ENCODE data around the gene SPEM2. TPM values are rescaled to one million over a fixed set of nuclear protein-coding genes. Genes with fewer than 3 reads are reported as not detected.
A peak's percentile ranks its signal among the peaks of the same experiment; 100 is the strongest.

The SPEM2 gene
- polyA plus RNA-seq (2013): 0.03 TPM in 1 of 2 replicates, not detected in the other

- H3K4me1 ChIP-seq (ENCODE audit: control insufficient read depth in 1 of 2, insufficient read depth in 2 of 2, low read length in 2 of 2): no peaks in the 10 kb centered on the region
- H4K91ac ChIP-seq (ENCODE audit: low read depth, low read length): no peak within 1 kb of the TSS
- no peak within 1 kb of the TSS for H2AFZ ChIP-seq (ENCODE audit: insufficient read depth, low read length, poor library complexity)
- H3K9me3 ChIP-seq (ENCODE audit: insufficient read depth, low read depth, low read length): peaks cover 4% of the 10 kb centered on the region
- H3K14ac ChIP-seq (ENCODE audit: low read length): no peak within 1 kb of the TSS
- no peaks in the 10 kb centered on the region for H3K27me3 ChIP-seq (ENCODE audit: insufficient read depth, low read length)
- H2BK120ac ChIP-seq (ENCODE audit: insufficient read depth, low read length, poor library complexity): no peak within 1 kb of the TSS
- H3K4me2 ChIP-seq (ENCODE audit: low read length): no peak within 1 kb of the TSS
- H3K18ac ChIP-seq (ENCODE audit: low read length): no peak within 1 kb of the TSS
- no peak within 1 kb of the TSS for H3K9ac ChIP-seq (ENCODE audit: low read length)
- H3K79me2 ChIP-seq (ENCODE audit: control insufficient read depth, insufficient read depth, low read length, poor library complexity): no peaks in the 10 kb centered on the region
- H3K23ac ChIP-seq (ENCODE audit: low read length): no peak within 1 kb of the TSS
- H4K8ac ChIP-seq (ENCODE audit: low read depth, low read length): no peak within 1 kb of the TSS
- no peaks in the 10 kb centered on the region for H3K79me1 ChIP-seq (ENCODE audit: low read length)
- no CpG with 5 or more reads among the region's 7 CpGs for WGBS (ENCODE audit: extremely low coverage, insufficient coverage, insufficient read length)
- H2AK5ac ChIP-seq (ENCODE audit: low read length): no peak within 1 kb of the TSS
- H3K4ac ChIP-seq (ENCODE audit: low read depth, low read length): no peak within 1 kb of the TSS
- no peak within 1 kb of the TSS for H3K27ac ChIP-seq (ENCODE audit: low read depth, low read length)
- no peaks in the 10 kb centered on the region for H3K36me3 ChIP-seq (ENCODE audit: control insufficient read depth in 1 of 2, insufficient read depth in 2 of 2, low read length in 2 of 2)
- no peak within 1 kb of the TSS for H4K12ac ChIP-seq (ENCODE audit: low read depth, low read length)
- no peak within 1 kb of the TSS for H3K4me3 ChIP-seq (ENCODE audit: low read depth, low read length)
- no peak within 1 kb of the TSS for H2BK5ac ChIP-seq (ENCODE audit: low read depth, low read length, poor library complexity)
- no peak within 1 kb of the TSS for H2BK12ac ChIP-seq (ENCODE audit: low read length)
- no peak for DNase-seq
These were observed at the start of gene SPEM2 for GRCh38 chr17:7425316-7425715. Gene SPEM2 (plus strand): TSS chr17:7425616. CDS start chr17:7425689, 73 bp downstream.

- Histone ChIP-seq H4K91ac (ENCODE audit: low read depth, low read length) (no peak overlapping the region), H2BK12ac (ENCODE audit: low read length) (no peak overlapping the region), H3K9me3 (ENCODE audit: insufficient read depth, low read depth, low read length) (peaks cover 4% of the 10 kb centered on the region), H3K27me3 (ENCODE audit: insufficient read depth, low read length) (no peaks in the 10 kb centered on the region), H3K36me3 (ENCODE audit: control insufficient read depth in 1 of 2, insufficient read depth in 2 of 2, low read length in 2 of 2) (peaks cover 3 to 5% of the 10 kb centered on the region in 2 experiments), H2BK5ac (ENCODE audit: low read depth, low read length, poor library complexity) (no peak overlapping the region), H4K8ac (ENCODE audit: low read depth, low read length) (no peak overlapping the region), H3K79me2 (ENCODE audit: control insufficient read depth, insufficient read depth, low read length, poor library complexity) (no peaks in the 10 kb centered on the region), H4K12ac (ENCODE audit: low read depth, low read length) (no peak overlapping the region), H3K9ac (ENCODE audit: low read length) (no peak overlapping the region), H3K18ac (ENCODE audit: low read length) (no peak overlapping the region), H3K4me1 (ENCODE audit: control insufficient read depth in 1 of 2, insufficient read depth in 2 of 2, low read length in 2 of 2) (peaks cover 19 to 24% of the 10 kb centered on the region in 2 experiments), H3K4ac (ENCODE audit: low read depth, low read length) (no peak overlapping the region), H3K27ac (ENCODE audit: low read depth, low read length) (no peak overlapping the region), H3K23ac (ENCODE audit: low read length) (no peak overlapping the region), H2AFZ (ENCODE audit: insufficient read depth, low read length, poor library complexity) (no peak overlapping the region), H3K79me1 (ENCODE audit: low read length) (peaks cover 7% of the 10 kb centered on the region), H2AK5ac (ENCODE audit: low read length) (no peak overlapping the region), H3K14ac (ENCODE audit: low read length) (no peak overlapping the region), H2BK120ac (ENCODE audit: insufficient read depth, low read length, poor library complexity) (no peak overlapping the region), H3K4me3 (ENCODE audit: low read depth, low read length) (no peak overlapping the region), H3K4me2 (ENCODE audit: low read length) (no peak overlapping the region)
- DNase-seq: no peak
- WGBS (ENCODE audit: extremely low coverage, insufficient coverage, insufficient read length): no CpG with 5 or more reads among the region's 3 CpGs
These were observed 46.3 kb upstream of the SPEM2 start for GRCh38 chr17:7379134-7379533.

- H3K4ac ChIP-seq (ENCODE audit: low read depth, low read length): peak overlapping the region; percentile 5
- no peak overlapping the region for H3K9ac ChIP-seq (ENCODE audit: low read length)
- H2AFZ ChIP-seq (ENCODE audit: insufficient read depth, low read length, poor library complexity): peak overlapping the region; percentile 34
- H3K79me2 ChIP-seq (ENCODE audit: control insufficient read depth, insufficient read depth, low read length, poor library complexity): no peaks in the 10 kb centered on the region
- H3K23ac ChIP-seq (ENCODE audit: low read length): no peak overlapping the region
- no CpG with 5 or more reads among the region's 7 CpGs for WGBS (ENCODE audit: extremely low coverage, insufficient coverage, insufficient read length)
- peak overlapping the region; percentile 77 for H4K8ac ChIP-seq (ENCODE audit: low read depth, low read length)
- no peak overlapping the region for H3K4me3 ChIP-seq (ENCODE audit: low read depth, low read length)
- peak overlapping the region; percentile 65 for H4K91ac ChIP-seq (ENCODE audit: low read depth, low read length)
- no peak overlapping the region for H2BK12ac ChIP-seq (ENCODE audit: low read length)
- peaks cover 7% of the 10 kb centered on the region for H3K79me1 ChIP-seq (ENCODE audit: low read length)
- H3K36me3 ChIP-seq (ENCODE audit: control insufficient read depth in 1 of 2, insufficient read depth in 2 of 2, low read length in 2 of 2): peaks cover 3 to 11% of the 10 kb centered on the region in 2 experiments
- H3K27ac ChIP-seq (ENCODE audit: low read depth, low read length): no peak overlapping the region
- H3K4me2 ChIP-seq (ENCODE audit: low read length): peak overlapping the region; percentile 71
- peak overlapping the region; percentile 70 for H3K14ac ChIP-seq (ENCODE audit: low read length)
- H2BK5ac ChIP-seq (ENCODE audit: low read depth, low read length, poor library complexity): no peak overlapping the region
- peaks cover 24 to 25% of the 10 kb centered on the region in 2 experiments for H3K4me1 ChIP-seq (ENCODE audit: control insufficient read depth in 1 of 2, insufficient read depth in 2 of 2, low read length in 2 of 2)
- no peaks in the 10 kb centered on the region for H3K27me3 ChIP-seq (ENCODE audit: insufficient read depth, low read length)
- H3K18ac ChIP-seq (ENCODE audit: low read length): peak overlapping the region; percentile 53
- H2BK120ac ChIP-seq (ENCODE audit: insufficient read depth, low read length, poor library complexity): no peak overlapping the region
- DNase-seq: peak; percentile 87 to 94
- no peak overlapping the region for H2AK5ac ChIP-seq (ENCODE audit: low read length)
- peak overlapping the region; percentile 1 for H4K12ac ChIP-seq (ENCODE audit: low read depth, low read length)
- H3K9me3 ChIP-seq (ENCODE audit: insufficient read depth, low read depth, low read length): peaks cover 4% of the 10 kb centered on the region
These were observed 45.1 kb upstream of the SPEM2 start for GRCh38 chr17:7380321-7380720.

- peak within 1 kb of the TSS; percentile 58 for H3K18ac ChIP-seq (ENCODE audit: low read length)
- peak within 1 kb of the TSS; percentile 65 for H4K91ac ChIP-seq (ENCODE audit: low read depth, low read length)
- no peak within 1 kb of the TSS for H2BK5ac ChIP-seq (ENCODE audit: low read depth, low read length, poor library complexity)
- H3K79me2 ChIP-seq (ENCODE audit: control insufficient read depth, insufficient read depth, low read length, poor library complexity): no peaks in the 10 kb centered on the region
- peak within 1 kb of the TSS; percentile 17 for H3K9ac ChIP-seq (ENCODE audit: low read length)
- no peak within 1 kb of the TSS for H2BK12ac ChIP-seq (ENCODE audit: low read length)
- DNase-seq: peak; percentile 88 to 90
- peak within 1 kb of the TSS; percentile 34 for H2BK120ac ChIP-seq (ENCODE audit: insufficient read depth, low read length, poor library complexity)
- H3K9me3 ChIP-seq (ENCODE audit: insufficient read depth, low read depth, low read length): peaks cover 4% of the 10 kb centered on the region
- peak within 1 kb of the TSS; percentile 77 for H4K8ac ChIP-seq (ENCODE audit: low read depth, low read length)
- H2AK5ac ChIP-seq (ENCODE audit: low read length): peak within 1 kb of the TSS; percentile 16
- peak within 1 kb of the TSS; percentile 22 for H4K12ac ChIP-seq (ENCODE audit: low read depth, low read length)
- peak within 1 kb of the TSS; percentile 70 for H3K14ac ChIP-seq (ENCODE audit: low read length)
- no peak within 1 kb of the TSS for H3K23ac ChIP-seq (ENCODE audit: low read length)
- peaks cover 24 to 25% of the 10 kb centered on the region in 2 experiments for H3K4me1 ChIP-seq (ENCODE audit: control insufficient read depth in 1 of 2, insufficient read depth in 2 of 2, low read length in 2 of 2)
- peaks cover 7% of the 10 kb centered on the region for H3K79me1 ChIP-seq (ENCODE audit: low read length)
- H2AFZ ChIP-seq (ENCODE audit: insufficient read depth, low read length, poor library complexity): peak within 1 kb of the TSS; percentile 34
- H3K4me2 ChIP-seq (ENCODE audit: low read length): peak within 1 kb of the TSS; percentile 71
- H3K27me3 ChIP-seq (ENCODE audit: insufficient read depth, low read length): no peaks in the 10 kb centered on the region
- peak within 1 kb of the TSS; percentile 18 for H3K4ac ChIP-seq (ENCODE audit: low read depth, low read length)
- WGBS (ENCODE audit: extremely low coverage, insufficient coverage, insufficient read length): no CpG with 5 or more reads among the region's 52 CpGs
- peaks cover 6 to 13% of the 10 kb centered on the region in 2 experiments for H3K36me3 ChIP-seq (ENCODE audit: control insufficient read depth in 1 of 2, insufficient read depth in 2 of 2, low read length in 2 of 2)
- H3K27ac ChIP-seq (ENCODE audit: low read depth, low read length): no peak within 1 kb of the TSS
- peak within 1 kb of the TSS; percentile 59 for H3K4me3 ChIP-seq (ENCODE audit: low read depth, low read length)
These were observed 44.3 kb upstream of the SPEM2 start, which contains the start of gene TNK1 for GRCh38 chr17:7380855-7381683. Gene TNK1 (plus strand): TSS chr17:7381089. CDS start chr17:7382927, 1,838 bp downstream.

Data from trophoblast cell (in vitro differentiated cells and primary cell).